Smooth muscle cell (in vitro differentiated cells): ENCODE results near the gene SLC4A7. TPM values are rescaled to one million over a fixed set of nuclear protein-coding genes. Genes with fewer than 3 reads are reported as not detected.
"Not testable (repeated sequence)": the region's sequence is repeated elsewhere in the genome, so short reads cannot be mapped to it uniquely, and the experiment has no call there.

Experiments used
- DNase-seq: peaks from one replicate; lab custom pipeline; 2025; ENCODE audit not compliant: unreplicated experiment; lab: John Stamatoyannopoulos, UW
- H2AFZ ChIP-seq: fragments of 200-600 bp; sonication (generic); 2 replicates; pipeline ENCODE4 v1.6.0; 2016; ENCODE audit warnings: antibody characterized with exemption, low read depth, mild to moderate bottlenecking
- H3F3A ChIP-seq: fragments of 200-600 bp; sonication (generic); 2 replicates; pipeline ENCODE4 v1.6.0; 2017; ENCODE audit warnings: antibody characterized with exemption, low read depth
- H3K27ac ChIP-seq: fragments of 200-600 bp; sonication (generic); 2 replicates; pipeline ENCODE4 v1.5.1; 2016; ENCODE audit warnings: low read depth, mild to moderate bottlenecking
- H3K27me3 ChIP-seq: fragments of 200-600 bp; sonication (generic); 2 replicates; pipeline ENCODE4 v1.6.1; 2016; ENCODE audit warnings: low read depth, mild to moderate bottlenecking
- H3K36me3 ChIP-seq: fragments of 200-600 bp; sonication (generic); 2 replicates; pipeline ENCODE4 v1.5.1; 2016; ENCODE audit warnings: low read depth
- H3K4me1 ChIP-seq: fragments of 200-600 bp; sonication (generic); 2 replicates; pipeline ENCODE4 v1.5.1; 2016; ENCODE audit warnings: low read depth
- H3K4me2 ChIP-seq: fragments of 200-600 bp; sonication (generic); 2 replicates; pipeline ENCODE4 v1.6.0; 2016; ENCODE audit warnings: mild to moderate bottlenecking
- H3K4me3 ChIP-seq: fragments of 200-600 bp; sonication (generic); 2 replicates; pipeline ENCODE4 v1.5.1; 2016; ENCODE audit warnings: mild to moderate bottlenecking
- H3K79me2 ChIP-seq: fragments of 200-600 bp; sonication (generic); 2 replicates; pipeline ENCODE4 v1.6.0; 2016; ENCODE audit warnings: low read depth, mild to moderate bottlenecking
- H3K9ac ChIP-seq: fragments of 200-600 bp; sonication (generic); 2 replicates; pipeline ENCODE4 v1.6.0; 2016; ENCODE audit warnings: low read depth
- H3K9me3 ChIP-seq: fragments of 200-600 bp; sonication (generic); replicated peaks from 2 replicates; pipeline ENCODE4 v1.5.1; 2016; ENCODE audit warnings: low read depth
- H4K20me1 ChIP-seq: fragments of 200-600 bp; sonication (generic); 2 replicates; pipeline ENCODE4 v1.6.0; 2016; ENCODE audit warnings: low read depth
- CTCF ChIP-seq: fragments of 200-600 bp; sonication (generic); IDR thresholded peaks from 2 replicates; pipeline ENCODE4 v1.5.1; 2017; ENCODE audit warnings: borderline replicate concordance, mild to moderate bottlenecking, antibody characterized with exemption; ENCODE audit not compliant: insufficient read depth, poor library complexity, severe bottlenecking
- WGBS: methylation state at CpG from one replicate; pipeline ENCODE4 v1.1.7; 2016; ENCODE audit warnings: low lambda C conversion rate; 5-methylcytosine and 5-hydroxymethylcytosine counted together
- polyA plus RNA-seq: library from polyadenylated mRNA; unstranded; fragments of >200 nt; fragmentation: Nextera tagmentation; extraction: Ambion mirVana; gene quantifications from 2 replicates; pipeline ENCODE4 v1.2.1, GENCODE V29; 2016
- total RNA-seq: library from RNA; depleted of rRNA; stranded (reverse); fragments of >200 nt; gene quantifications from 2 replicates; pipeline ENCODE4 v1.2.3, GENCODE V29; 2014

Gene SLC4A7
- total and polyA plus RNA-seq, 2 experiments from 2014 or later = 13.1 to 62.8 TPM

- H2AFZ ChIP-seq = no peak overlapping the region
- H3K27ac ChIP-seq = no peak overlapping the region
- TF ChIP-seq CTCF = no peak
- H3K9me3 ChIP-seq = no peaks in the 10 kb centered on the region
- H3K79me2 ChIP-seq = no peaks in the 10 kb centered on the region
- DNase-seq = no peak
- H3K27me3 ChIP-seq = no peaks in the 10 kb centered on the region
- H4K20me1 ChIP-seq = no peaks in the 10 kb centered on the region
- 96% methylated on average over 1 of the region's 1 CpG for WGBS
- H3F3A ChIP-seq = no peaks in the 10 kb centered on the region
- no peak overlapping the region for H3K4me3 ChIP-seq
- no peak overlapping the region for H3K4me2 ChIP-seq
- no peaks in the 10 kb centered on the region for H3K4me1 ChIP-seq
- no peaks in the 10 kb centered on the region for H3K36me3 ChIP-seq
- H3K9ac ChIP-seq = no peak overlapping the region
Measured at GRCh38 chr3:27340534-27340933, 143.7 kb downstream of the SLC4A7 start.

GRCh38 chr3:27335571-27335970, 148.6 kb downstream of the SLC4A7 start:
- no peak overlapping the region for H3K9ac ChIP-seq
- no peaks in the 10 kb centered on the region for H3K9me3 ChIP-seq
- no peaks in the 10 kb centered on the region for H3K4me1 ChIP-seq
- no peak for DNase-seq
- H3K4me2 ChIP-seq = no peak overlapping the region
- TF ChIP-seq CTCF = no peak
- H4K20me1 ChIP-seq = no peaks in the 10 kb centered on the region
- H3K36me3 ChIP-seq = no peaks in the 10 kb centered on the region
- 88% methylated on average over 1 of the region's 1 CpG for WGBS
- H3F3A ChIP-seq = no peaks in the 10 kb centered on the region
- no peak overlapping the region for H3K27ac ChIP-seq
- H3K27me3 ChIP-seq = no peaks in the 10 kb centered on the region
- no peaks in the 10 kb centered on the region for H3K79me2 ChIP-seq
- no peak overlapping the region for H3K4me3 ChIP-seq
- no peak overlapping the region for H2AFZ ChIP-seq

GRCh38 chr3:27333843-27334242, 150.3 kb downstream of the SLC4A7 start:
- Histone ChIP-seq H2AFZ (no peak overlapping the region), H3K4me1 (no peaks in the 10 kb centered on the region), H3K9me3 (no peaks in the 10 kb centered on the region), H3K36me3 (no peaks in the 10 kb centered on the region), H3K9ac (no peak overlapping the region), H3K79me2 (no peaks in the 10 kb centered on the region), H3K27ac (no peak overlapping the region), H3K4me3 (no peak overlapping the region), H4K20me1 (no peaks in the 10 kb centered on the region), H3K27me3 (no peaks in the 10 kb centered on the region), H3K4me2 (no peak overlapping the region), H3F3A (no peaks in the 10 kb centered on the region)
- no peak for DNase-seq
- TF ChIP-seq CTCF = no peak

- not testable (repeated sequence) for H2AFZ ChIP-seq, H3F3A ChIP-seq, H3K36me3 ChIP-seq, DNase-seq, H3K9ac ChIP-seq, H3K27ac ChIP-seq, H3K4me3 ChIP-seq, H3K79me2 ChIP-seq, H3K4me1 ChIP-seq, H4K20me1 ChIP-seq, H3K4me2 ChIP-seq, H3K9me3 ChIP-seq, H3K27me3 ChIP-seq
- 89% methylated on average over 4 of the region's 4 CpGs for WGBS
Measured at GRCh38 chr3:27328982-27329762, 155.0 kb downstream of the SLC4A7 start.
